ENCODE measurements around the gene RFX7.

DNA sequence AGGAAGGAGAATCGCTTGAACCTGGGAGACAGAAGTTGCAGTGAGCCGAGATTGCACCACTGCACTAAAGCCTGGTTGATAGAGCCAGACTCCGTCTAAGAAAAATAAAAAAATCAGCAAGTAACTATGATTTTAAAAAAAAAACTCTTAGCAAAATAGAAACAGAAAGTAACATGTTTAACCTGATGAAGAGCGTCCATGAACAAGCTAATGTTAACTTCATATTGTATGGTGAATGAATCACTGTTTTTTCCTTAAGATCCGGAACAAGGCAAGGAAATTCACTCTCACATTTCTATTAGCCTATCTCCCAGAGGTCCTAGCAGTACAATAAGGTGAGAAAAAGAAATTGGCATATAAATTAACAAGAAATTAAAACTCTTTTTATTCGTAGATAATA, 69.0 kb downstream of the RFX7 start:
- no peak for TF ChIP-seq GATA2 (IDR thresholded peaks at IDR 0.05; ENCODE audit: low read depth, low read length)
- no peak for TF ChIP-seq GATA3 (IDR thresholded peaks at IDR 0.05; ENCODE audit: low read depth, low read length)

Data from SH-SY5Y (cell line).